ENCODE results near the gene KCNK6. TPM values are rescaled to one million over a fixed set of nuclear protein-coding genes. Genes with fewer than 3 reads are reported as not detected.

KCNK6 gene
- total and polyA plus RNA-seq, 2 of the 8 experiments (the other 6 are each of a cell fraction or from before 2014, with no cell fraction given) = 10.6 to 13.3 TPM

DNA sequence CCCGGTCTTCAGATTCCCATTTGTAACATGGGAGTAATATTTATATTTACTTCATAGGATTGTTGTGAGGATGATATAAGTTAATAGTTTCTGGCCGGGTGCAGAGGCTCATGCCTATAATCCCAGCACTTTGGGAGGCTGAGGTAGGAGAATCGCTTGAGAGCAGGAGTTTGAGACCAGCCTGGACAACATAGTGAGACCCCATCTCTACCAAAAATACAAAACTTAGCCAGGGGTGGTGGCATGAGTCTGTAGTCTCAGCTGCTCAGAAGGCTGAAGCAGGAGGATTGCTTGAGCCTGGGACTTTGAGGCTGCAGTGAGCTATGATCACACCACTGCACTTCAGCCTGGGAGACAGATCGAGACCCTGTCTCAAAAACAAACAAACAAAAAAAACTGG, 27.2 kb downstream of the KCNK6 start (continued):
- TF ChIP-seq HDAC6 (IDR thresholded peaks at IDR 0.05; ENCODE audit: low read depth, low read length) (no peak), KDM5A (IDR thresholded peaks at IDR 0.05; ENCODE audit: low read length) (no peak)

Measured in H1 (cell line).